ENCODE results near the gene PRKG1. TPM values are rescaled to one million over a fixed set of nuclear protein-coding genes. Genes with fewer than 3 reads are reported as not detected.

Gene PRKG1
- polyA plus RNA-seq, 1 donor, result 12.0 TPM

GRCh38 chr10:51217505-51217904, 143.2 kb downstream of the PRKG1 start:
- Histone ChIP-seq H3K9me3 (ENCODE audit: control insufficient read depth, low read depth, low read length) (no peaks in the 10 kb centered on the region), H3K27ac (ENCODE audit: low read length) (no peak overlapping the region), H3K4me3 (ENCODE audit: low read length) (no peak overlapping the region), H3K27me3 (ENCODE audit: control insufficient read depth, insufficient read depth, low read length) (no peaks in the 10 kb centered on the region), H3K36me3 (ENCODE audit: control insufficient read depth, insufficient read depth, low read length) (no peaks in the 10 kb centered on the region), H3K4me1 (ENCODE audit: control insufficient read depth, insufficient read depth, low read length) (no peaks in the 10 kb centered on the region)
- WGBS (ENCODE audit: insufficient coverage, low lambda C conversion rate), result no CpG with 5 or more reads among the region's 1 CpG
- DNase-seq, result no peak

- 89% methylated on average over 3 of the region's 5 CpGs for WGBS (ENCODE audit: insufficient coverage, low lambda C conversion rate)
- Histone ChIP-seq H3K27me3 (ENCODE audit: control insufficient read depth, insufficient read depth, low read length) (no peaks in the 10 kb centered on the region), H3K4me3 (ENCODE audit: low read length) (no peak overlapping the region), H3K27ac (ENCODE audit: low read length) (peak overlapping the region; percentile 48), H3K36me3 (ENCODE audit: control insufficient read depth, insufficient read depth, low read length) (no peaks in the 10 kb centered on the region), H3K4me1 (ENCODE audit: control insufficient read depth, insufficient read depth, low read length) (no peaks in the 10 kb centered on the region), H3K9me3 (ENCODE audit: control insufficient read depth, low read depth, low read length) (no peaks in the 10 kb centered on the region)
- DNase-seq, result no peak
Observed at GRCh38 chr10:51224671-51225161, 150.4 kb downstream of the PRKG1 start.

GRCh38 chr10:51227897-51228713, 153.8 kb downstream of the PRKG1 start:
- WGBS (ENCODE audit: insufficient coverage, low lambda C conversion rate), result no CpG with 5 or more reads among the region's 4 CpGs
- Histone ChIP-seq H3K27me3 (ENCODE audit: control insufficient read depth, insufficient read depth, low read length) (no peaks in the 10 kb centered on the region), H3K4me3 (ENCODE audit: low read length) (no peak overlapping the region), H3K27ac (ENCODE audit: low read length) (no peak overlapping the region), H3K4me1 (ENCODE audit: control insufficient read depth, insufficient read depth, low read length) (no peaks in the 10 kb centered on the region), H3K36me3 (ENCODE audit: control insufficient read depth, insufficient read depth, low read length) (no peaks in the 10 kb centered on the region), H3K9me3 (ENCODE audit: control insufficient read depth, low read depth, low read length) (no peaks in the 10 kb centered on the region)
- DNase-seq, result no peak

GRCh38 chr10:51228714-51229100, 154.4 kb downstream of the PRKG1 start:
- WGBS (ENCODE audit: insufficient coverage, low lambda C conversion rate), result 75% methylated on average over 2 of the region's 4 CpGs
- Histone ChIP-seq H3K36me3 (ENCODE audit: control insufficient read depth, insufficient read depth, low read length) (no peaks in the 10 kb centered on the region), H3K4me1 (ENCODE audit: control insufficient read depth, insufficient read depth, low read length) (no peaks in the 10 kb centered on the region), H3K4me3 (ENCODE audit: low read length) (no peak overlapping the region), H3K27me3 (ENCODE audit: control insufficient read depth, insufficient read depth, low read length) (no peaks in the 10 kb centered on the region), H3K9me3 (ENCODE audit: control insufficient read depth, low read depth, low read length) (no peaks in the 10 kb centered on the region), H3K27ac (ENCODE audit: low read length) (no peak overlapping the region)
- DNase-seq, result no peak

GRCh38 chr10:51230887-51231585, 156.7 kb downstream of the PRKG1 start:
- H3K4me1 ChIP-seq (ENCODE audit: control insufficient read depth, insufficient read depth, low read length), result no peaks in the 10 kb centered on the region
- H3K27ac ChIP-seq (ENCODE audit: low read length), result no peak overlapping the region
- no peaks in the 10 kb centered on the region for H3K27me3 ChIP-seq (ENCODE audit: control insufficient read depth, insufficient read depth, low read length)
- DNase-seq, result no peak
- no peaks in the 10 kb centered on the region for H3K9me3 ChIP-seq (ENCODE audit: control insufficient read depth, low read depth, low read length)
- 100% methylated on average over 2 of the region's 5 CpGs for WGBS (ENCODE audit: insufficient coverage, low lambda C conversion rate)
- H3K36me3 ChIP-seq (ENCODE audit: control insufficient read depth, insufficient read depth, low read length), result no peaks in the 10 kb centered on the region
- no peak overlapping the region for H3K4me3 ChIP-seq (ENCODE audit: low read length)

GRCh38 chr10:51231754-51232153, 157.5 kb downstream of the PRKG1 start:
- no peaks in the 10 kb centered on the region for H3K27me3 ChIP-seq (ENCODE audit: control insufficient read depth, insufficient read depth, low read length)
- H3K4me3 ChIP-seq (ENCODE audit: low read length), result no peak overlapping the region
- no peak for DNase-seq
- H3K4me1 ChIP-seq (ENCODE audit: control insufficient read depth, insufficient read depth, low read length), result no peaks in the 10 kb centered on the region
- no peak overlapping the region for H3K27ac ChIP-seq (ENCODE audit: low read length)
- WGBS (ENCODE audit: insufficient coverage, low lambda C conversion rate), result no CpG with 5 or more reads among the region's 1 CpG
- H3K36me3 ChIP-seq (ENCODE audit: control insufficient read depth, insufficient read depth, low read length), result no peaks in the 10 kb centered on the region
- no peaks in the 10 kb centered on the region for H3K9me3 ChIP-seq (ENCODE audit: control insufficient read depth, low read depth, low read length)

GRCh38 chr10:51233337-51234100, 159.2 kb downstream of the PRKG1 start:
- H3K4me3 ChIP-seq (ENCODE audit: low read length), result no peak overlapping the region
- 92% methylated on average over 2 of the region's 3 CpGs for whole genome bisulfite sequencing (ENCODE audit: insufficient coverage, low lambda C conversion rate)
- H3K27ac ChIP-seq (ENCODE audit: low read length), result no peak overlapping the region
- no peaks in the 10 kb centered on the region for H3K27me3 ChIP-seq (ENCODE audit: control insufficient read depth, insufficient read depth, low read length)
- no peak for DNase-seq
- H3K9me3 ChIP-seq (ENCODE audit: control insufficient read depth, low read depth, low read length), result no peaks in the 10 kb centered on the region
- H3K36me3 ChIP-seq (ENCODE audit: control insufficient read depth, insufficient read depth, low read length), result no peaks in the 10 kb centered on the region
- no peaks in the 10 kb centered on the region for H3K4me1 ChIP-seq (ENCODE audit: control insufficient read depth, insufficient read depth, low read length)

GRCh38 chr10:51235865-51236264, 161.6 kb downstream of the PRKG1 start:
- Histone ChIP-seq H3K27me3 (ENCODE audit: control insufficient read depth, insufficient read depth, low read length) (no peaks in the 10 kb centered on the region), H3K4me1 (ENCODE audit: control insufficient read depth, insufficient read depth, low read length) (no peaks in the 10 kb centered on the region), H3K9me3 (ENCODE audit: control insufficient read depth, low read depth, low read length) (no peaks in the 10 kb centered on the region), H3K27ac (ENCODE audit: low read length) (no peak overlapping the region), H3K4me3 (ENCODE audit: low read length) (no peak overlapping the region), H3K36me3 (ENCODE audit: control insufficient read depth, insufficient read depth, low read length) (no peaks in the 10 kb centered on the region)
- no CpG with 5 or more reads among the region's 1 CpG for WGBS (ENCODE audit: insufficient coverage, low lambda C conversion rate)
- DNase-seq, result no peak

- 95% methylated on average over 4 of the region's 4 CpGs for WGBS (ENCODE audit: insufficient coverage, low lambda C conversion rate)
- H3K27ac ChIP-seq (ENCODE audit: low read length), result no peak overlapping the region
Observed at GRCh38 chr10:51239006-51239405, 164.7 kb downstream of the PRKG1 start.

GRCh38 chr10:51241461-51241860, 167.2 kb downstream of the PRKG1 start:
- no peak overlapping the region for H3K27ac ChIP-seq (ENCODE audit: low read length)
- H3K4me3 ChIP-seq (ENCODE audit: low read length), result no peak overlapping the region
- no CpG with 5 or more reads among the region's 1 CpG for WGBS (ENCODE audit: insufficient coverage, low lambda C conversion rate)
- H3K9me3 ChIP-seq (ENCODE audit: control insufficient read depth, low read depth, low read length), result no peaks in the 10 kb centered on the region
- no peaks in the 10 kb centered on the region for H3K27me3 ChIP-seq (ENCODE audit: control insufficient read depth, insufficient read depth, low read length)
- DNase-seq, result no peak
- no peaks in the 10 kb centered on the region for H3K4me1 ChIP-seq (ENCODE audit: control insufficient read depth, insufficient read depth, low read length)
- no peaks in the 10 kb centered on the region for H3K36me3 ChIP-seq (ENCODE audit: control insufficient read depth, insufficient read depth, low read length)

More at GRCh38 chr10:51239006-51239405, 164.7 kb downstream of the PRKG1 start:
- H3K27me3 ChIP-seq (ENCODE audit: control insufficient read depth, insufficient read depth, low read length), result no peaks in the 10 kb centered on the region
- H3K9me3 ChIP-seq (ENCODE audit: control insufficient read depth, low read depth, low read length), result no peaks in the 10 kb centered on the region
- no peaks in the 10 kb centered on the region for H3K36me3 ChIP-seq (ENCODE audit: control insufficient read depth, insufficient read depth, low read length)
- no peak overlapping the region for H3K4me3 ChIP-seq (ENCODE audit: low read length)
- no peak for DNase-seq
- H3K4me1 ChIP-seq (ENCODE audit: control insufficient read depth, insufficient read depth, low read length), result no peaks in the 10 kb centered on the region

Measured in large intestine (tissue), 3 donors.